Uterus (tissue), 4 donors: ENCODE results near the gene RPL3. TPM values are rescaled to one million over a fixed set of nuclear protein-coding genes. Genes with fewer than 3 reads are reported as not detected.

ENCODE experiments used
- DNase-seq, 2 donors: peaks; one replicate each; pipeline ENCODE4 v3.0.0-alpha.2; 2019 to 2020
- H3K27ac ChIP-seq, 2 donors: fragments of 200-600 bp; sonication (generic); 1 replicate in 1 of 2; 2 replicates in 1 of 2; pipeline ENCODE4 v1.5.1; 2016 to 2018
- H3K27me3 ChIP-seq, 2 donors: fragments of 200-600 bp; sonication (generic); one replicate each; pipeline ENCODE4 v1.5.1; 2018 to 2019; ENCODE audit warnings: control low read depth in 1 of 2
- H3K36me3 ChIP-seq, 2 donors: fragments of 200-600 bp; sonication (generic); one replicate each; pipeline ENCODE4 v1.5.1; 2019; ENCODE audit warnings: control low read depth in 1 of 2
- H3K4me1 ChIP-seq, 2 donors: fragments of 200-600 bp; sonication (generic); one replicate each; pipeline ENCODE4 v1.5.1; 2018 to 2019; ENCODE audit warnings: control low read depth in 1 of 2
- H3K4me3 ChIP-seq, 2 donors: fragments of 200-600 bp; sonication (generic); 1 replicate in 1 of 2; 2 replicates in 1 of 2; pipeline ENCODE4 v1.5.1; 2018 to 2019; ENCODE audit warnings: mild to moderate bottlenecking in 1 of 2
- H3K9me3 ChIP-seq, 2 donors: fragments of 200-600 bp; sonication (generic); one replicate each; pipeline ENCODE4 v1.5.1; 2019; ENCODE audit warnings: control low read depth in 1 of 2
- POLR2A ChIP-seq, 2 donors: fragments of 450-650 bp; IDR thresholded peaks; one replicate each; pipeline ENCODE4 v1.6.1; 2016; ENCODE audit warnings: antibody characterized with exemption in 2 of 2, mild to moderate bottlenecking in 1 of 2, moderate library complexity in 1 of 2
- intact Hi-C: fragments of 100-400 bp; cut with DNase I; formaldehyde crosslinking; loops from one replicate; pipeline ENCODE4 v1.15.1; 2023; ENCODE audit warnings: low total_unique reads
- total RNA-seq, 4 donors: library from RNA; depleted of rRNA in 3 of 4; stranded (reverse); fragments of >200 nt in 3 of 4; gene quantifications; one replicate each; pipeline versions ENCODE4 v1.1.0 to v1.2.4, GENCODE V29; 2014 to 2023
- TF ChIP-seq, protein P1 (sequence below), 4 experiments: fragments of 200-600 bp in 2 of 4; fragments of 450-650 bp in 2 of 4; sonication (generic) in 2 of 4; IDR thresholded peaks; one replicate each; pipeline ENCODE4 v1.5.1; 2016 to 2019; ENCODE audit warnings: antibody characterized with exemption in 4 of 4, mild to moderate bottlenecking in 2 of 4, moderate library complexity in 1 of 4
- donor health status: DM: yes; HTN: yes; CAD: no.

Gene RPL3
- total RNA-seq, 4 donors from 2014 or later = 1,498 to 2,840 (median 2,333) TPM

DNA sequence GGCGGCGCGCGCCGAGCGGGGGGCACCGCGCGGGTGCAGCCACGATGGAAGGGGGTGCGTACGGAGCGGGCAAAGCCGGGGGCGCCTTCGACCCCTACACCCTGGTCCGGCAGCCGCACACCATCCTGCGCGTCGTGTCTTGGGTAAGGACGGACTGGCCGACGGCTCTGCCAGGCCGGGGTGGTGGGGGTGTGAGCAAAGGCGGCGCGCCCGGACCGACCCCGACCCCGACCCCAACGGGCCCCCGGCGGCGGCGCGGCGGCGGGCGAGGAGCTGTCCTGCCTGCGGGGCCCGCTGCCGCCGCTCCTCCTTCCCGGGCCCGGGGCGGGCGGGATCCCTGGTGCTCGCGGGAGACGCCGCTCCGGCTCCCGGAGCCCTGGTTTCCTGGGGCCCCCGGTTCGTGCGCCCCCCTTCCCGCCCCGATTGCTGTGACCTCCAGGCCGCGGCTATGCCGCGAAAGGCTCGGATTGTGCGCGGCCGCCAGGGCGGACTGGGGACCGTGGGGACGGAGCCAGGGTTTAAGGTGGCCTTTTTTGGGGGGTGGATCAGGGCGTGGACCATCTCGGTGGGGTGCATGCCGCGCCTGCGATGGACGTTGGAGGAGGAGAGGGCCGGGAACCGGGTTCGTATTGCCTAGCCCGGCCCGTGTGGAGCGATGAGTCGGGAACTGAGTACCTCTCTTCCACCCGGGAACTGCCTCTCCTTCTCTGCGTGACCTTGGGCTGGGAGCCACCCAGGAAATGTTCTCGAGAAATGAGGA lies 30.7 kb upstream of the RPL3 start, which contains the start of gene SYNGR1:
SYNGR1 (plus strand) TSS at position 25 of the 760 bp plus-strand sequence; CDS start at position 45, 20 bp downstream.
- DNase-seq = peak in 1 of 2 donors; percentile 42
- H3K27me3 ChIP-seq = no peaks in the 10 kb centered on the region
- peak within 1 kb of the TSS; percentile 82 to 84 for H3K27ac ChIP-seq
- peak within 1 kb of the TSS; percentile 70 to 86 for H3K4me3 ChIP-seq
- TF ChIP-seq POLR2A (IDR thresholded peaks at IDR 0.05) = peak in 1 of 2 donors; percentile 41
- TF ChIP-seq, protein P1, sequence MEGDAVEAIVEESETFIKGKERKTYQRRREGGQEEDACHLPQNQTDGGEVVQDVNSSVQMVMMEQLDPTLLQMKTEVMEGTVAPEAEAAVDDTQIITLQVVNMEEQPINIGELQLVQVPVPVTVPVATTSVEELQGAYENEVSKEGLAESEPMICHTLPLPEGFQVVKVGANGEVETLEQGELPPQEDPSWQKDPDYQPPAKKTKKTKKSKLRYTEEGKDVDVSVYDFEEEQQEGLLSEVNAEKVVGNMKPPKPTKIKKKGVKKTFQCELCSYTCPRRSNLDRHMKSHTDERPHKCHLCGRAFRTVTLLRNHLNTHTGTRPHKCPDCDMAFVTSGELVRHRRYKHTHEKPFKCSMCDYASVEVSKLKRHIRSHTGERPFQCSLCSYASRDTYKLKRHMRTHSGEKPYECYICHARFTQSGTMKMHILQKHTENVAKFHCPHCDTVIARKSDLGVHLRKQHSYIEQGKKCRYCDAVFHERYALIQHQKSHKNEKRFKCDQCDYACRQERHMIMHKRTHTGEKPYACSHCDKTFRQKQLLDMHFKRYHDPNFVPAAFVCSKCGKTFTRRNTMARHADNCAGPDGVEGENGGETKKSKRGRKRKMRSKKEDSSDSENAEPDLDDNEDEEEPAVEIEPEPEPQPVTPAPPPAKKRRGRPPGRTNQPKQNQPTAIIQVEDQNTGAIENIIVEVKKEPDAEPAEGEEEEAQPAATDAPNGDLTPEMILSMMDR (IDR thresholded peaks at IDR 0.05) = no peak
- H3K36me3 ChIP-seq = no peaks in the 10 kb centered on the region
- no peaks in the 10 kb centered on the region for H3K9me3 ChIP-seq
- no peaks in the 10 kb centered on the region for H3K4me1 ChIP-seq
- intact Hi-C loops = no loop called here

DNA sequence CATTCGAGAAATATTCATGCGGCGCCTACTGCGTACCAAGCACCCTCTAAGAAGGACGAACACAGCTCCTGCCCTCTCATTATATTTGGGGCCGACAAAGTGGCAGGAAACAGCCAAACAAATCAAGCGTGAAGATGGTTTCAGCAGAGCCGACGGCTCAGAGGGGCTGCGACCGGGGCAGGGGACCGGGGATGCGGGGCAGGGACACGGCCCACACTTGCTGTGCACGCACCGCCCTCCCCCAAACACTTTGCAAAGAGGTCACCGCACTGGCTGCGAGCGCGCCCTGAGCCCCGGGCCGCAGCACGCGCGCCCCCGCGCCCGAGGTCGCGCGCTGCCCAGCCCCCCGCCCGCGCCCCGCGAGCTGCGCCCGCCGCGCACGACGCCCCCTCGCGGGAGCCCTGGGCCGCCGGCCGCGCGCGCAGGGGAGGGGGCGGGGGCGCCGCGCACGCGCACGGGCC lies 30.1 kb upstream of the RPL3 start:
- H3K27me3 ChIP-seq = no peaks in the 10 kb centered on the region
- TF ChIP-seq POLR2A (IDR thresholded peaks at IDR 0.05) = no peak
- TF ChIP-seq, protein P1 (IDR thresholded peaks at IDR 0.05) = no peak
- intact Hi-C loops = no loop called here
- H3K9me3 ChIP-seq = no peaks in the 10 kb centered on the region
- DNase-seq = peak; percentile 39 to 49
- peak overlapping the region; percentile 70 to 86 for H3K4me3 ChIP-seq
- peak overlapping the region; percentile 82 to 84 for H3K27ac ChIP-seq
- H3K4me1 ChIP-seq = no peaks in the 10 kb centered on the region
- H3K36me3 ChIP-seq = no peaks in the 10 kb centered on the region

DNA sequence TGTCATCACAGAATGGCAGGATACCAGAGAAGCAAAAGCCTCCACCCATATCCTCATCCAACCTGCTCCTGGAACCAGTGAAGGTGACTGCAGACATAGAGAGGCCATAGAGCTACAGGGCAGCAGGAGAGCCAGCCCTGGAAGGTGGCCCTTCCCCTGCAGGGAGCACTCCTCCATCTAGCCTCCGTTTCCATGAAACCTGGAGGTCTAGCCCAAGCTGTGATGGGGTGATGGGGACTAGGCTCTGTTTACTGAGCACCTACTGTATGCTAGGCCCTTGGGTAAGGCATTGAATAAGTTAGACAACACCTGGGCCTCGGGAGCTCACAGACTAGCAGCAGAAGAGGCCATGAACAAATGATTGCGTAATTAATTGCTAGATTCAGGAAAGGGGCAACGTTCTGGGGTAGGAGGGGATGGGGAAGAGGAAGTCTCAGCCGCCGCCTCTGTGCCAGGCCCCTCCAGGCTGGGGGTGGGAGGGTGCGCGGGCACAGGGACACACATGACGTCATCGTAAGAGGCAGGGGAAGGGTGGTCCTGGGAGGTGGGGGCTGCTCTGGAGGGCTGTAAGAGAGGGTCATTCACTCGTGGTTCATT lies 29.6 kb upstream of the RPL3 start:
- TF ChIP-seq POLR2A (IDR thresholded peaks at IDR 0.05) = no peak
- TF ChIP-seq, protein P1 (IDR thresholded peaks at IDR 0.05) = no peak
- peak overlapping the region; percentile 70 to 71 for H3K4me3 ChIP-seq
- H3K4me1 ChIP-seq = no peaks in the 10 kb centered on the region
- peak; percentile 37 to 38 for DNase-seq
- intact Hi-C loops = no loop called here
- no peaks in the 10 kb centered on the region for H3K9me3 ChIP-seq
- no peaks in the 10 kb centered on the region for H3K36me3 ChIP-seq
- H3K27ac ChIP-seq = peak overlapping the region; percentile 58 to 78
- no peaks in the 10 kb centered on the region for H3K27me3 ChIP-seq

DNA sequence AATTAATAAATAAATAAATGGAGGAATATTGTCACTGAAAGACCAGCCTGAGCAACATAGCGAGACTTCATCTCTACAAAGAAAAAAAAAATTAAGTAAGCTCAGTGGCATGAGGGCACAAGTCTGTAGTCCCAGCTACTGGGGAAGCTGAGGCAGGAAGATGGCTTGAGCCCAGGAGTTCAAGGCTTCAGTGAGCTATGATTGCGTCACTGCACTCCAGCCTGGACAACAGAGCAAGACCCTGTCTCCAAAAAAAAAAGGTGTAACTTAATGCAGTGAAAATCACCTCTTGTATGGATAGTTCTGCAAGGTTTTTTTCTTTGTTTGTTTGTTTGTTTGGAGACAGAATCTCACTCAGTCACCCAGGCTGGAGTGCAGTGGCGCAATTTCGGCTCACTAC lies 25.8 kb upstream of the RPL3 start:
- intact Hi-C loops = no loop called here
- TF ChIP-seq, protein P1 (IDR thresholded peaks at IDR 0.05) = no peak
- TF ChIP-seq POLR2A (IDR thresholded peaks at IDR 0.05) = no peak
- Histone ChIP-seq H3K27ac (no peak overlapping the region), H3K27me3 (no peaks in the 10 kb centered on the region), H3K4me1 (no peaks in the 10 kb centered on the region), H3K36me3 (no peaks in the 10 kb centered on the region), H3K9me3 (no peaks in the 10 kb centered on the region), H3K4me3 (no peak overlapping the region)
- DNase-seq = no peak

DNA sequence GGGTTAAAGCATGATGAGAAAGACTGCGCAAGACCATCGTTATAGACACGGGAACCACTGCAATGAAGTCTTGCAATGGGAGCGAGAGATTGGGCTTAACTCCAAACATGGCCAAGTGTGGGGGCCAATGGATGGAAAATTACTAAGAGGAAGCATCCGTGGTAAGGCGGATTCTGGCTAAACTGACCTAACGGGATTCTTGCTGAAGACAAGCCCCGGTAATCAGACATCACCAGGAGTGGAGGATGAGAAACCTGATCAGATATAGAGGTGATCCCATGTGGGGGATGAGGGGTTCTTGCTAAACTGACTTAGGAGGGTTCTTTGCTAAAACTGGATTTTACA lies 24.6 kb upstream of the RPL3 start:
- TF ChIP-seq, protein P1 (IDR thresholded peaks at IDR 0.05) = no peak
- TF ChIP-seq POLR2A (IDR thresholded peaks at IDR 0.05) = no peak
- Histone ChIP-seq H3K27me3 (no peaks in the 10 kb centered on the region), H3K9me3 (no peaks in the 10 kb centered on the region), H3K4me1 (no peaks in the 10 kb centered on the region), H3K36me3 (no peaks in the 10 kb centered on the region), H3K27ac (no peak overlapping the region), H3K4me3 (no peak overlapping the region)
- no peak for DNase-seq
- intact Hi-C loops = no loop called here
